Ishikawa (cell line): ENCODE measurements around the gene HBS1L.

ENCODE experiments used
- CEBPB ChIP-seq: IDR thresholded peaks from 2 replicates; pipeline ENCODE4 v1.6.1; 2012
- EGR1 ChIP-seq: IDR thresholded peaks from 2 replicates; pipeline ENCODE4 v1.6.1; 2012
- EP300 ChIP-seq: IDR thresholded peaks from 2 replicates; pipeline ENCODE4 v1.6.1; 2012; ENCODE audit warnings: borderline replicate concordance
- RAD21 ChIP-seq: IDR thresholded peaks from 2 replicates; pipeline ENCODE4 v1.6.1; 2012; ENCODE audit warnings: low read depth
- REST ChIP-seq: IDR thresholded peaks from 2 replicates; pipeline ENCODE4 v1.6.1; 2012; ENCODE audit warnings: low read depth, mild to moderate bottlenecking
- YY1 ChIP-seq: IDR thresholded peaks from 2 replicates; pipeline ENCODE4 v1.6.1; 2012; ENCODE audit warnings: low read depth

DNA sequence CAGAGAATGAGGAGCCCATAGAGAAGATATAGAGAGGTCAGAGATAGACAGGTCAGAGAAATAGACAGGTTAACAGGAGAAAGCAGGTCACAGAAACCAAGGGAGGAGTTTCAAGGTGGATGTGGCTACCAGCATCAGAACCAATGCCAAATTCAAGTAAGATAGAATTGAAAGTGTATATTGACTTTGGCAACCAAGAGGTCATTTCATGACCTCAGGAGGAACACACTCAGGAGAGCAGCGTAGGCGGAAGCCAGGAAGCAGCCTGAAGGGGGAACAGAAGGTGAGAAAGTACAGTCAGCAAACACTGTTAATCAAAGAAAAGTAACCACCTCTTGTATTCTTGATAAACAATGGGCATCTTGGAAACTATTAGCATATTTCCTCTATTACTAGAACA, 70.8 kb downstream of the HBS1L start:
- no peak for TF ChIP-seq REST
- TF ChIP-seq CEBPB: no peak
- no peak for TF ChIP-seq RAD21
- TF ChIP-seq EGR1: no peak
- TF ChIP-seq EP300: no peak
- TF ChIP-seq YY1: no peak
